ENCODE data around the gene AP1S3.

Gene AP1S3

DNA sequence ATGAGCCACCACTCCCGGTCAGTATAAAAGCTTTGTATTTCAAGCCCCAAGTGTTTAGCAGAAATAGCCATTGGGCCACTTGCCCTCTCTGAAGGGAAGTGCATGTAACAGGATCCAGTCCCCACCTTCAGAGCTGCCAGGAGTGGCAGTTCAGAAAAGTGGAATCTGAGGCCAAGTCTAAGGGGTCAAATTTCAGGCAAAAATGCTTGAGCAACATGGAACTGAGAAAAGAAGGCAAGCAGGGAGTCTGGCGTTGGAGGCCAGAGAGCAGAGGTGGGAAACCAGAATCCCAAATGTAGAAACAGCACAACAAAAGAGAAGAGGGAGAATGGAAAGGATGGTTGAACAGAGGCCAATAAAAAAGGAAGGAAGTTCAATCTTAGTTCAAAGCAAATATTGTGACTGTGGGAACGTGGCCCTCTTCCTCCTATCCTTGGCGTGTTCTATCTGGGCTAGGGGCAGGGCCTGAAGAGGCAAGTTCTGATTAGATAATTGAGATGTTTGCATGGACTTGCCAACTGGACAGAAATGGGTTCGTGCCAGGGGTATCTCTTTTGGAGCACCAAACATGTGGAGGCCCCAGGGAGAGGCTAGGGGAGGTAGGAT is 102.2 kb downstream of the AP1S3 start:
- TF ChIP-seq, protein P1, sequence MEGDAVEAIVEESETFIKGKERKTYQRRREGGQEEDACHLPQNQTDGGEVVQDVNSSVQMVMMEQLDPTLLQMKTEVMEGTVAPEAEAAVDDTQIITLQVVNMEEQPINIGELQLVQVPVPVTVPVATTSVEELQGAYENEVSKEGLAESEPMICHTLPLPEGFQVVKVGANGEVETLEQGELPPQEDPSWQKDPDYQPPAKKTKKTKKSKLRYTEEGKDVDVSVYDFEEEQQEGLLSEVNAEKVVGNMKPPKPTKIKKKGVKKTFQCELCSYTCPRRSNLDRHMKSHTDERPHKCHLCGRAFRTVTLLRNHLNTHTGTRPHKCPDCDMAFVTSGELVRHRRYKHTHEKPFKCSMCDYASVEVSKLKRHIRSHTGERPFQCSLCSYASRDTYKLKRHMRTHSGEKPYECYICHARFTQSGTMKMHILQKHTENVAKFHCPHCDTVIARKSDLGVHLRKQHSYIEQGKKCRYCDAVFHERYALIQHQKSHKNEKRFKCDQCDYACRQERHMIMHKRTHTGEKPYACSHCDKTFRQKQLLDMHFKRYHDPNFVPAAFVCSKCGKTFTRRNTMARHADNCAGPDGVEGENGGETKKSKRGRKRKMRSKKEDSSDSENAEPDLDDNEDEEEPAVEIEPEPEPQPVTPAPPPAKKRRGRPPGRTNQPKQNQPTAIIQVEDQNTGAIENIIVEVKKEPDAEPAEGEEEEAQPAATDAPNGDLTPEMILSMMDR (conservative IDR thresholded peaks at IDR 0.05; ENCODE audit: low read depth, low read length), result no peak
- peak; percentile 69 for DNase-seq (ENCODE audit: low read depth)
- H3K4me3 ChIP-seq (ENCODE audit: low read depth, low read length), result no peak overlapping the region

DNA sequence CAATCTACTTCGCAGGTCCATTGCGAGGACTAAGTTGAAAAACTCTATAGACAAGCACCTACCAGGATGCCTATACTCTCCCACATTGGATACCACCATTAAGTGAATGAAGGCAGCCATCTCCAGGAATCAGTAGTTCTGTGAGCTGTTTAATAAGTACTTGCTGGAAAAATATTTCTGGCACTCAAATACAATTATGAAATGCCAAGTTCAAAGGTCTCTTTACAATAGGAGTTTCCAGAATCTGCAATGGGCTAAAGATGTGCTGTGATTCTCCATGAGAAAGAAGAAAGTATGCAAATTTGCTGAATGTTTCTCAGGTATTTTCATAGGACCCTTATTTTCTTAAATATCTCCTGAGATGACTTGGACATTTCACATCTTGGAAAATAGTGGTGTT is 103.0 kb downstream of the AP1S3 start:
- H3K4me3 ChIP-seq (ENCODE audit: low read depth, low read length), result no peak overlapping the region
- DNase-seq (ENCODE audit: low read depth), result peak; percentile 75
- TF ChIP-seq, protein P1 (conservative IDR thresholded peaks at IDR 0.05; ENCODE audit: low read depth, low read length), result no peak

DNA sequence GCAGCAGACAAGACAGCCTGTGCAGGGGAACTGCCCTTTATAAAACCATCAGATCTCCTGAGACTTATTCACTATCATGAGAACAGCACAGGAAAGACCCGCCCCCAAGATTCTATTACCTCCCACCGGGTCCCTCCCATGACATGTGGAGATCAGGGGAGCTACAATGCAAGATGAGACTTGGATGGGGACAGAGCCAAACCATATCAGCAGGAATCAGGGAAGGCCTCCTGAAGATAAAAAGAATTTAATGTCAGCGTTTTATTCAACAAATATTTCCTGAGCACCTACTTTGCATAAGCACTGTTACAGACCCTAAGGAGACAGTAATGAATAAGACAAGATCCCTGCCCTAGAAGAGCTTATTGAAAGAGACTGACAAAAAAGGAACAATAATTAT is 105.0 kb downstream of the AP1S3 start:
- TF ChIP-seq, protein P1 (conservative IDR thresholded peaks at IDR 0.05; ENCODE audit: low read depth, low read length), result no peak
- no peak overlapping the region for H3K4me3 ChIP-seq (ENCODE audit: low read depth, low read length)
- DNase-seq (ENCODE audit: low read depth), result peak; percentile 27

DNA sequence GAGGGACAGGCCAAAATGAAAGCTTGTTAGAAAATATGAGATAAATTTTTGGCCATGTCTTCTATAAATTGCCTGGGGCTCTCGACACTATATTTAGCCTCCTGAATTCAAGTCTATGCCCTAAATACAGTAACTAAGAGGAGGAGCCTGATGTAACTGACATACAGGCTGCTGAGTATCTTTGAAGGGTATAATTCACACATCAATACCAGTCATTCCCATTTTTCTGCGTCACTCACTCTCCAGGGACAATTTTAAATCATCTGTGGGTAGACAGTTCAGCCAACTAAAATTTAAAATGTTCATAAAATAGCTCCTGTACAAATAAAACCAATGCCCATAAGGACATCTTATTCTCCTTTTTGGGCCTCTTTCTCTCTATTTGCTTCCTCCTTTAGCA is 105.9 kb downstream of the AP1S3 start:
- no peak overlapping the region for H3K4me3 ChIP-seq (ENCODE audit: low read depth, low read length)
- DNase-seq (ENCODE audit: low read depth), result no peak
- TF ChIP-seq, protein P1 (conservative IDR thresholded peaks at IDR 0.05; ENCODE audit: low read depth, low read length), result no peak

DNA sequence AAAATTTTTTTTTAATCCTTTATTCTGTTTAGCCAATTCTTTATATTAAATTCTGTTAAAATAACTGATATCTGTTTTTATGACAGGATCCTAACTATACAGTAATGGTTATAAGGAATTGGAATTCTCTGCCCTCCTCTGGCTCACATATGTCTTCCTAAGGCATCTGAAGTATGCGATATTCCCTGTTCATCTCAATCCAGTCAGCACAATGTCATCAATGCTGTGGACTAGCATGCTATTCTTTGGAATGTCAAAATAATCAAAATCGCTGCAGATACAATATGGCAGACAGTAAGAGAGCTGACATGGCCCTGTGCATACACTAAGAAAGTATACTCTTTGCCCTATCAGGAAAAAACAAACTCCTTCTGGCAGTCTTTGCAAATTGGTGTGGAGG is 107.6 kb downstream of the AP1S3 start:
- TF ChIP-seq, protein P1 (conservative IDR thresholded peaks at IDR 0.05; ENCODE audit: low read depth, low read length), result no peak
- H3K4me3 ChIP-seq (ENCODE audit: low read depth, low read length), result no peak overlapping the region
- DNase-seq (ENCODE audit: low read depth), result no peak

DNA sequence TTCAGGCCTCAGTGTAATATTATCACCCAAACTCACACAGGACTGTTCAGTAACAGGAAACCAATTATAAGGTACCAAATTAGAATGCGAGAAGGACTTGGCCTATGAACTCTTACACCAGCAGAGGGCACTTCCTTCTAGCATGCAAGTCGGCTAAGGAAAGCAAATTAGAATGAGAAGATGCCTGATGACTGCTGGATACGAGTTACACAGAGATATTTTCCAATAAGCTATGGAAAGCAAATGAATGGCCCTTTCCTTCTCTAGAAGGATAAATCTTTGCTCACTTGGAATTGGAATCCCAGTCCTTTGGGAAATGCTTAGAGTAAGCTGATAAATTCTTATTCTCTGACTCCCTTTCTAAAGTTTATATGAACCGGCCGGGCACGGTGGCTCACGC is 109.8 kb downstream of the AP1S3 start:
- no peak overlapping the region for H3K4me3 ChIP-seq (ENCODE audit: low read depth, low read length)
- DNase-seq (ENCODE audit: low read depth), result peak; percentile 89
- TF ChIP-seq, protein P1 (conservative IDR thresholded peaks at IDR 0.05; ENCODE audit: low read depth, low read length), result peak; percentile 74
